ENCODE data around the gene HPSE2. TPM values are rescaled to one million over a fixed set of nuclear protein-coding genes. Genes with fewer than 3 reads are reported as not detected.

The HPSE2 gene
- total RNA-seq, 1 donor from 2014 or later: not detected

DNA sequence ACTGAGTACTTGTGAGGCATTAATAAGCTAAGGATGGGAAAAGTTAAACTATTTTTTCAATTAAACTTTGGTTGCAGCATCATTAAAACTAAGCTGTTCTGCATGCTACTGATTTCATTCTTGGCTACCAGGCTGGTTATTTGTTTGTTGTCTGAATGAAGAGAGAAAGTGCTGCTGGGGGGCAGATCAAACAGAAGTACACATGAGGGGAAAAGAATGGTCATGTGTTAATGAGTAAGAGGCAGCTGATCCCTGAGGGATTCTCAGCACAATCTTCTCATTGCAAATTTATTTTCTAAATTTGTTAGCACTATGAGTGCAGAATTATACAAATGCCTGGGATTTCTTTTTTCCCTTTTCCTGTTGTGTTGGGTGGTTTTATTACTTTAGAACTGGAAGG, 575.7 kb downstream of the HPSE2 start:
- TF ChIP-seq, protein P1, sequence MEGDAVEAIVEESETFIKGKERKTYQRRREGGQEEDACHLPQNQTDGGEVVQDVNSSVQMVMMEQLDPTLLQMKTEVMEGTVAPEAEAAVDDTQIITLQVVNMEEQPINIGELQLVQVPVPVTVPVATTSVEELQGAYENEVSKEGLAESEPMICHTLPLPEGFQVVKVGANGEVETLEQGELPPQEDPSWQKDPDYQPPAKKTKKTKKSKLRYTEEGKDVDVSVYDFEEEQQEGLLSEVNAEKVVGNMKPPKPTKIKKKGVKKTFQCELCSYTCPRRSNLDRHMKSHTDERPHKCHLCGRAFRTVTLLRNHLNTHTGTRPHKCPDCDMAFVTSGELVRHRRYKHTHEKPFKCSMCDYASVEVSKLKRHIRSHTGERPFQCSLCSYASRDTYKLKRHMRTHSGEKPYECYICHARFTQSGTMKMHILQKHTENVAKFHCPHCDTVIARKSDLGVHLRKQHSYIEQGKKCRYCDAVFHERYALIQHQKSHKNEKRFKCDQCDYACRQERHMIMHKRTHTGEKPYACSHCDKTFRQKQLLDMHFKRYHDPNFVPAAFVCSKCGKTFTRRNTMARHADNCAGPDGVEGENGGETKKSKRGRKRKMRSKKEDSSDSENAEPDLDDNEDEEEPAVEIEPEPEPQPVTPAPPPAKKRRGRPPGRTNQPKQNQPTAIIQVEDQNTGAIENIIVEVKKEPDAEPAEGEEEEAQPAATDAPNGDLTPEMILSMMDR (conservative IDR thresholded peaks at IDR 0.05): no peak
- Mint-ChIP-seq H3K4me1 (no peaks in the 10 kb centered on the region), H3K9me3 (peaks cover 6% of the 10 kb centered on the region), H3K4me3 (no peak overlapping the region), H3K27ac (ENCODE audit: unreplicated experiment) (no peak overlapping the region), H3K36me3 (ENCODE audit: low read depth) (peaks cover 3% of the 10 kb centered on the region), H3K27me3 (ENCODE audit: low read depth) (peaks cover 3% of the 10 kb centered on the region)
- no peak for DNase-seq (ENCODE audit: low read depth, low spot score)

DNA sequence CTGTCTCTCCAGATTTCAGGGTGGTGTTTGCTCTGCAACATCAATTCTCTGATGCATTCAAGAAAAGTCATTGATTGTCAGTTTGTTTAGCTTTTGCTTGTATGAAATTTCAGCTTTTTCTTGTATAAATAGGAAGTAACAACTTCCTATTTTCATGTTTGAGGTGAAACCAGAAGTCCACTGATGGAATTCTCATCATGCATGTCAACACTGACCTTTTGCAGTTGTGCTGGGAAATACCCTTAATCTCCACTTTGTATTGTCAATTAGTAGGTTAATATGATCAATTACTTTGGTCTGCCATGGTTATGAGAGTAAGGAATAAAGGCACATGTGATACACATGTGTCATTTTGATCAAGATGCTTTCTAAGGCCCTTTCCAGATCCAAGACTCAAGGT, 580.2 kb downstream of the HPSE2 start:
- no peaks in the 10 kb centered on the region for H3K4me1 Mint-ChIP-seq
- no peaks in the 10 kb centered on the region for H3K9me3 Mint-ChIP-seq
- H3K27me3 Mint-ChIP-seq (ENCODE audit: low read depth): peaks cover 16% of the 10 kb centered on the region
- no peak overlapping the region for H3K4me3 Mint-ChIP-seq
- H3K36me3 Mint-ChIP-seq (ENCODE audit: low read depth): no peaks in the 10 kb centered on the region
- DNase-seq (ENCODE audit: low read depth, low spot score): no peak
- no peak overlapping the region for H3K27ac Mint-ChIP-seq (ENCODE audit: unreplicated experiment)
- TF ChIP-seq, protein P1 (conservative IDR thresholded peaks at IDR 0.05): no peak

DNA sequence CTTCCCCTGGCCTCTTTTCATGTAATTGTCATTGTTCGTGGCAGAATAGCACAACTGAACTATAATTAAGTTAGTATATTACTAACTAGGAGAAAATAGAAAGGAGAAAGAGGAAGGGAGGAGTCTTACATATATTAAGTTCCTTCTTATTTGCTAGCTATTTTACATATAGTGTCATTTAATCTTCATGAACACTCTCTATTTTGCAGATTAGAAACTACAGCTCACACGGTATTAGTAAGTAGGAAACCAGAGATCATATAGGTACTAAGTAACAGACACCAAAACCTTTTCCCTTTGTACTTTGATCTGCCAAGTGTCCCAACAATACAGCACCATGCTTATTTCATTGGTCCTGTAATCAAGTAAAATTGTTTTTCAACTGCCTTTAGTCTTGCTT, 586.5 kb downstream of the HPSE2 start:
- Mint-ChIP-seq H3K27me3 (ENCODE audit: low read depth) (peaks cover 26% of the 10 kb centered on the region), H3K9me3 (no peaks in the 10 kb centered on the region), H3K4me1 (peaks cover 13% of the 10 kb centered on the region), H3K36me3 (ENCODE audit: low read depth) (no peaks in the 10 kb centered on the region), H3K27ac (ENCODE audit: unreplicated experiment) (no peak overlapping the region), H3K4me3 (no peak overlapping the region)
- TF ChIP-seq, protein P1 (conservative IDR thresholded peaks at IDR 0.05): no peak
- no peak for DNase-seq (ENCODE audit: low read depth, low spot score)

GRCh38 chr10:98646998-98647917, 588.4 kb downstream of the HPSE2 start:
- DNase-seq (ENCODE audit: low read depth, low spot score): no peak
- no peak overlapping the region for H3K27ac Mint-ChIP-seq (ENCODE audit: unreplicated experiment)
- H3K9me3 Mint-ChIP-seq: no peaks in the 10 kb centered on the region
- no peak overlapping the region for H3K4me3 Mint-ChIP-seq
- TF ChIP-seq, protein P1 (conservative IDR thresholded peaks at IDR 0.05): no peak
- peaks cover 13% of the 10 kb centered on the region for H3K4me1 Mint-ChIP-seq
- H3K36me3 Mint-ChIP-seq (ENCODE audit: low read depth): no peaks in the 10 kb centered on the region
- H3K27me3 Mint-ChIP-seq (ENCODE audit: low read depth): peaks cover 15% of the 10 kb centered on the region

- no peak overlapping the region for H3K27ac Mint-ChIP-seq (ENCODE audit: unreplicated experiment)
- H3K36me3 Mint-ChIP-seq (ENCODE audit: low read depth): no peaks in the 10 kb centered on the region
- TF ChIP-seq, protein P1 (conservative IDR thresholded peaks at IDR 0.05): no peak
- H3K9me3 Mint-ChIP-seq: no peaks in the 10 kb centered on the region
- no peak overlapping the region for H3K4me3 Mint-ChIP-seq
- H3K27me3 Mint-ChIP-seq (ENCODE audit: low read depth): peaks cover 13% of the 10 kb centered on the region
- DNase-seq (ENCODE audit: low read depth, low spot score): no peak
- peaks cover 13% of the 10 kb centered on the region for H3K4me1 Mint-ChIP-seq
Measured at GRCh38 chr10:98644466-98644865, 591.2 kb downstream of the HPSE2 start.
